Hepatocyte (in vitro differentiated cells): Measurements from ENCODE around the gene NSRP1. TPM values are rescaled to one million over a fixed set of nuclear protein-coding genes. Genes with fewer than 3 reads are reported as not detected.

Experiments used
- DNase-seq: peaks from one replicate; pipeline ENCODE4 v3.0.0-alpha.2; 2016; ENCODE audit warnings: low spot score
- H2AFZ ChIP-seq: fragments of 200-600 bp; sonication (generic); 2 replicates; pipeline ENCODE4 v1.6.0; 2016; ENCODE audit warnings: antibody characterized with exemption, mild to moderate bottlenecking
- H3K27ac ChIP-seq: fragments of 200-600 bp; sonication (generic); 2 replicates; pipeline ENCODE4 v1.5.1; 2016; ENCODE audit warnings: mild to moderate bottlenecking
- H3K27me3 ChIP-seq: fragments of 200-600 bp; sonication (generic); 2 replicates; pipeline ENCODE4 v1.6.1; 2016
- H3K36me3 ChIP-seq: fragments of 200-600 bp; sonication (generic); replicated peaks from 2 replicates; pipeline ENCODE4 v1.5.1; 2016; ENCODE audit warnings: low read depth; ENCODE audit not compliant: insufficient read depth
- H3K4me1 ChIP-seq: fragments of 200-600 bp; sonication (generic); 2 replicates; pipeline ENCODE4 v1.5.1; 2016; ENCODE audit warnings: mild to moderate bottlenecking, moderate library complexity; ENCODE audit not compliant: insufficient read depth
- H3K4me2 ChIP-seq: fragments of 200-600 bp; sonication (generic); 2 replicates; pipeline ENCODE4 v1.6.0; 2016
- H3K4me3 ChIP-seq: fragments of 200-600 bp; sonication (generic); 2 replicates; pipeline ENCODE4 v1.5.1; 2016; ENCODE audit warnings: mild to moderate bottlenecking
- H3K79me2 ChIP-seq: fragments of 200-600 bp; sonication (generic); 2 replicates; pipeline ENCODE4 v1.6.0; 2017; ENCODE audit warnings: mild to moderate bottlenecking
- H3K9me2 ChIP-seq: fragments of 200-600 bp; sonication (generic); replicated peaks from 2 replicates; pipeline ENCODE4 v1.6.0; 2017; ENCODE audit warnings: mild to moderate bottlenecking; ENCODE audit not compliant: insufficient read depth
- H3K9me3 ChIP-seq: fragments of 200-600 bp; sonication (generic); 2 replicates; pipeline ENCODE4 v1.5.1; 2016; ENCODE audit warnings: low read depth, mild to moderate bottlenecking
- H4K20me1 ChIP-seq: fragments of 200-600 bp; sonication (generic); 2 replicates; pipeline ENCODE4 v1.6.0; 2016; ENCODE audit warnings: mild to moderate bottlenecking; ENCODE audit not compliant: insufficient read depth, poor library complexity, severe bottlenecking
- CTCF ChIP-seq: fragments of 200-600 bp; sonication (generic); IDR thresholded peaks from 2 replicates; pipeline ENCODE4 v1.5.1; 2016; ENCODE audit warnings: antibody characterized with exemption, mild to moderate bottlenecking; ENCODE audit not compliant: poor library complexity
- EZH2 ChIP-seq: fragments of 200-600 bp; sonication (generic); IDR thresholded peaks from 2 replicates; pipeline ENCODE4 v1.6.1; 2016; ENCODE audit warnings: antibody characterized with exemption, mild to moderate bottlenecking, borderline replicate concordance
- EZH2phosphoT487 ChIP-seq: fragments of 200-600 bp; sonication (generic); IDR thresholded peaks from one replicate; pipeline ENCODE4 v1.6.1; 2018; ENCODE audit warnings: antibody characterized with exemption, mild to moderate bottlenecking, low read depth, moderate library complexity; ENCODE audit not compliant: unreplicated experiment, severe bottlenecking
- WGBS: methylation state at CpG from one replicate; pipeline ENCODE4 v1.1.6; 2016; ENCODE audit warnings: low lambda C conversion rate; ENCODE audit errors: missing lambda C conversion rate; 5-methylcytosine and 5-hydroxymethylcytosine counted together
- polyA plus RNA-seq: library from polyadenylated mRNA; unstranded; fragments of >200 nt; fragmentation: Nextera tagmentation; extraction: Ambion mirVana; gene quantifications from 2 replicates; pipeline ENCODE4 v1.2.1, GENCODE V29; 2016
- total RNA-seq: library from RNA; depleted of rRNA; stranded (reverse); fragments of >200 nt; gene quantifications from 2 replicates; pipeline ENCODE4 v1.2.3, GENCODE V29; 2014

NSRP1 gene
- total and polyA plus RNA-seq, 2 experiments from 2014 or later = 8.6 to 39.2 TPM

DNA sequence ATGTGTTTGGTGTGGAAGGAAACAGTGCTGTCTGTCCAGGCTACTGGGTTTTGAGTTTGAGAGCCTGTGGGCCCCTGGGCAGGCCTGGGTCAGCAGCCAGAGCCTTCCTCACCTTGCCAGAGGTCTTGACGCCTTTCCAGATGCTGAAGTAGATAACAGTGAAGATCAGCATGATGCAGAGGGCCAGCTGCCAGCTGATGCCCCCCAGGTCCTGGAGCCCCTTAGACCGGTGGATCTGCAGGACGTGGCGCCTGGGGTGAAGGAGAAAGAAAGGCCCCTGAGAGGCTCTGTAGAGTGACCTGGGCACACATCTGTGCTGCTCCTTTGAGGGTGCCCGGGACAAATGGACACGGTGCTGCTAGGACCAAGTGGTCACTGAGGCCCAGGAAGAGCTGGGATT is 100.4 kb downstream of the NSRP1 start:
- H3K9me2 ChIP-seq = no peaks in the 10 kb centered on the region
- no peak overlapping the region for H3K4me2 ChIP-seq
- WGBS = 97% methylated on average over 6 of the region's 6 CpGs
- peaks cover 5% of the 10 kb centered on the region for H3K4me1 ChIP-seq
- H3K27me3 ChIP-seq = no peaks in the 10 kb centered on the region
- no peaks in the 10 kb centered on the region for H4K20me1 ChIP-seq
- H3K4me3 ChIP-seq = no peak overlapping the region
- no peak overlapping the region for H3K27ac ChIP-seq
- H2AFZ ChIP-seq = no peak overlapping the region
- no peaks in the 10 kb centered on the region for H3K9me3 ChIP-seq
- no peak for TF ChIP-seq CTCF
- TF ChIP-seq EZH2phosphoT487 = no peak
- no peak for TF ChIP-seq EZH2
- H3K79me2 ChIP-seq = no peaks in the 10 kb centered on the region
- no peak for DNase-seq
- H3K36me3 ChIP-seq = no peaks in the 10 kb centered on the region

- DNase-seq = no peak
- 96% methylated on average over 11 of the region's 11 CpGs for WGBS
- Histone ChIP-seq H3K4me2 (no peak overlapping the region), H3K4me3 (no peak overlapping the region), H2AFZ (no peak overlapping the region), H3K9me3 (no peaks in the 10 kb centered on the region), H3K4me1 (peaks cover 12% of the 10 kb centered on the region), H3K9me2 (no peaks in the 10 kb centered on the region), H4K20me1 (no peaks in the 10 kb centered on the region), H3K79me2 (no peaks in the 10 kb centered on the region), H3K36me3 (no peaks in the 10 kb centered on the region), H3K27me3 (no peaks in the 10 kb centered on the region), H3K27ac (no peak overlapping the region)
- TF ChIP-seq EZH2phosphoT487 (no peak), EZH2 (no peak), CTCF (no peak)
These were observed 101.2 kb downstream of the NSRP1 start for GRCh38 chr17:30217746-30218245.

DNA sequence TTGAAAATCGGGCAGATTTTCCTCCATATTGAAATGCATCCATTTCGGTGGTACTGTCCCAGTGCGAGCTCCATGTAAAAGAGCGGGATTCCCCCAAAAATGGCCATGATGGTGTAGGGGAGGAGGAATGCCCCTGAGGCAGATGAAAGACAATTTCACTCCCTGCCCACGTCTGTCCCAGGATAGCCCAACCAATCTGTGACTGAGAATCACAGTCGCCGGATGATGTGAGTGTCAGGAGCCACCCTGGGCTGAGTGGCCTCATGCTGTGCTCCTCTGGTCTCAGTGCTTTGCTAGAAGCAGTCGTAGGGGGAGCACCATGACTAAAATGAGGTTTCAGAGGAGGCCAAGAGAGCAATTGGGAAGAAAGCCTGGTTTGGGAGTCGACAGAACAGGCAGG is 102.2 kb downstream of the NSRP1 start:
- H3K27ac ChIP-seq = no peak overlapping the region
- no peaks in the 10 kb centered on the region for H3K27me3 ChIP-seq
- DNase-seq = no peak
- TF ChIP-seq EZH2 (no peak), CTCF (no peak), EZH2phosphoT487 (no peak)
- no peaks in the 10 kb centered on the region for H4K20me1 ChIP-seq
- no peaks in the 10 kb centered on the region for H3K36me3 ChIP-seq
- no peak overlapping the region for H2AFZ ChIP-seq
- H3K9me2 ChIP-seq = no peaks in the 10 kb centered on the region
- no peak overlapping the region for H3K4me3 ChIP-seq
- H3K4me1 ChIP-seq = peaks cover 19% of the 10 kb centered on the region
- WGBS = 81% methylated on average over 9 of the region's 9 CpGs
- H3K79me2 ChIP-seq = no peaks in the 10 kb centered on the region
- H3K9me3 ChIP-seq = no peaks in the 10 kb centered on the region
- H3K4me2 ChIP-seq = no peak overlapping the region

DNA sequence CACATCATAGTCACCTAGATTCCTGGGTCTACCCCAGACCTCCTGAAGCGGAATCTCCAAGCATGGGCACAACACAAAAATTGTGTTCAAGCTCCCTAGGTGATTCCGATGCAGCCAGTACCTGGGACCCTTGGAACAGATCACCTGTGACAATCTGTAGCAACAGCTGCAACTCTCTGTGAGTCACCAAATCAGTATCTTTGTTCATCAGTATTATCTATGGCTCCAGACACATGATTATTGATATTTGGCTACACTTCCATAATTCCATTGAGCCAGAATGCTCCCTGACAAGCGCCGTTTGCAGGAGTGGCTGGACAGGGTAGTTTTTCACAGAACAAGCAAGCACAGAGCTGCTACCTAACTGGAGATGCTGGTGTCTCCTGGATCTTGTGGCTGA is 102.7 kb downstream of the NSRP1 start:
- no peak overlapping the region for H2AFZ ChIP-seq
- no peak for DNase-seq
- H3K4me2 ChIP-seq = peak overlapping the region; percentile 44
- H4K20me1 ChIP-seq = no peaks in the 10 kb centered on the region
- 89% methylated on average over 4 of the region's 4 CpGs for WGBS
- no peaks in the 10 kb centered on the region for H3K9me3 ChIP-seq
- no peak overlapping the region for H3K4me3 ChIP-seq
- H3K79me2 ChIP-seq = no peaks in the 10 kb centered on the region
- peak overlapping the region; percentile 60 for H3K27ac ChIP-seq
- TF ChIP-seq EZH2phosphoT487 (no peak), CTCF (no peak), EZH2 (no peak)
- H3K4me1 ChIP-seq = peaks cover 21% of the 10 kb centered on the region
- no peaks in the 10 kb centered on the region for H3K27me3 ChIP-seq
- H3K9me2 ChIP-seq = no peaks in the 10 kb centered on the region
- H3K36me3 ChIP-seq = no peaks in the 10 kb centered on the region
